Activated B cell treated with CpG ODN at 0.5 μM for 24 hours (primary cell): ENCODE data around the gene QSOX2. TPM values are rescaled to one million over a fixed set of nuclear protein-coding genes. Genes with fewer than 3 reads are reported as not detected.

Source experiments
- ATAC-seq: fragments of 200-7000 bp; cut with Tn5 transposase; one replicate; pipeline ENCODE4 v1.10.0; 2021; ENCODE audit warnings: low read depth, mild to moderate bottlenecking, moderate library complexity
- CTCF ChIA-PET: fragments of 350-600 bp; sonication (Branson Sonifier 250); formaldehyde crosslinking; loops from one replicate; lab custom pipeline; 2021; ENCODE audit warnings: antibody characterized with exemption; lab: Charles Lee
- POLR2A ChIA-PET: fragments of 350-600 bp; sonication (Branson Sonifier 250); formaldehyde crosslinking; loops from one replicate; lab custom pipeline; 2021; ENCODE audit warnings: antibody characterized with exemption; lab: Charles Lee
- DNase-seq: peaks from one replicate; pipeline ENCODE4 v3.0.0; 2022
- H3K27ac Mint-ChIP-seq: one replicate; pipeline ENCODE4 v1.8.0; 2020; ENCODE audit warnings: mixed read lengths
- H3K27me3 Mint-ChIP-seq: one replicate; pipeline ENCODE4 v1.8.0; 2021; ENCODE audit warnings: mixed read lengths
- H3K36me3 Mint-ChIP-seq: one replicate; pipeline ENCODE4 v1.8.0; 2021; ENCODE audit warnings: low read depth, mixed read lengths
- H3K4me1 Mint-ChIP-seq: one replicate; pipeline ENCODE4 v1.8.0; 2021; ENCODE audit warnings: mixed read lengths
- H3K4me3 Mint-ChIP-seq: one replicate; pipeline ENCODE4 v1.8.0; 2020; ENCODE audit warnings: mild to moderate bottlenecking, mixed read lengths
- H3K9me3 Mint-ChIP-seq: one replicate; pipeline ENCODE4 v1.8.0; 2020; ENCODE audit warnings: mixed read lengths
- intact Hi-C: fragments of 100-400 bp; cut with micrococcal nuclease; formaldehyde crosslinking; loops from one replicate; pipeline ENCODE4 v1.15.1; 2024
- total RNA-seq: library from RNA; stranded (reverse); gene quantifications from 2 replicates; pipeline ENCODE4 v1.2.3, GENCODE V29; 2022
- TF ChIP-seq, protein P1 (sequence below): fragments of 200-600 bp; IDR thresholded peaks from one replicate; pipeline ENCODE4 v1.8.0; 2022; ENCODE audit warnings: antibody characterized with exemption, mild to moderate bottlenecking

QSOX2 gene
- total RNA-seq, 1 donor from 2014 or later, result 49.1 TPM

DNA sequence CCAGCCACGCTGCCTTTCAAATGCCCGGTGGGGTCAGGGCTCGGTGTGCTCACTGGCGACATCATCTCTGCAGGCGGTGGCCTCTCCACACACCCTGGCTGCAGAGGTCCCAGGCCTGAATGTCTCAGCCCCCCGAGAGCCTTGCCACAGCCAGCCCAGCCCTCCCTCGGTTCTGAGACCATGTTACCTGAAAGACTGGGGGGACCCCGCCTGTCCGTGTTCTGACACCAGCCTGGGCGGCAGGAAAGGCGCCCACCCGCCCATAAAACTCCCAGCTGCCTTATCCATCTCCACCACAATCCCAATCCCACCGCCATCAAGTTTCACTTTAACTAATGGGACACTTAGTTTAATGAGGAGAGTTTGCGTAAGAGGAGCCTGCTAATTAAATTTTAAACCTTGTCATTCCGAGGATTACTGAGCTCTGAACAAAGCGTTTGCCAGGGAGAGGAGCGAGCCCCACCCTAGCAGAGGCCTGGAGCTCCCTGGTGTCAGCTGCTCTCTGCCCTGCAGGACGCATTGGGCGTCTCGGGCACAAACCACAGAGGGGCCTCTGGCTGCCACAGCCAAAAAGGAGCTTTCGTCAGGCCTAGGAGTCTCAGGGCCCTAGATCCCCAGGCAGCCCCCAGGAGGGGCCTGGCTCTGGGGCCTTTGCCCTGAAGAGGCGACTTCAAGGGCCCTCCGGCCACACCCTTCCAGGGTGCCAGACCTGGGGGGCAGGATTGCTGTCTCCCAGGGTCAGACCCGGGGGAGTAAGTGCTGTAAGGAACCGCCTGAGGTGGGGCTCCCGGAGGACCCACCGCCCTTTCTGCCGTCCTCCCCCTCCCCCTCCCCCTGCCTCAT is 56.0 kb downstream of the QSOX2 start:
- Mint-ChIP-seq H3K9me3 (no peaks in the 10 kb centered on the region), H3K36me3 (no peaks in the 10 kb centered on the region), H3K27ac (no peak overlapping the region), H3K4me3 (no peak overlapping the region), H3K4me1 (peaks cover 3% of the 10 kb centered on the region), H3K27me3 (peaks cover 56% of the 10 kb centered on the region)
- intact Hi-C loops, result no loop called here
- ChIA-PET POLR2A (no interaction called here), CTCF (no interaction called here)
- DNase-seq (no peak), ATAC-seq (no peak)
- TF ChIP-seq, protein P1, sequence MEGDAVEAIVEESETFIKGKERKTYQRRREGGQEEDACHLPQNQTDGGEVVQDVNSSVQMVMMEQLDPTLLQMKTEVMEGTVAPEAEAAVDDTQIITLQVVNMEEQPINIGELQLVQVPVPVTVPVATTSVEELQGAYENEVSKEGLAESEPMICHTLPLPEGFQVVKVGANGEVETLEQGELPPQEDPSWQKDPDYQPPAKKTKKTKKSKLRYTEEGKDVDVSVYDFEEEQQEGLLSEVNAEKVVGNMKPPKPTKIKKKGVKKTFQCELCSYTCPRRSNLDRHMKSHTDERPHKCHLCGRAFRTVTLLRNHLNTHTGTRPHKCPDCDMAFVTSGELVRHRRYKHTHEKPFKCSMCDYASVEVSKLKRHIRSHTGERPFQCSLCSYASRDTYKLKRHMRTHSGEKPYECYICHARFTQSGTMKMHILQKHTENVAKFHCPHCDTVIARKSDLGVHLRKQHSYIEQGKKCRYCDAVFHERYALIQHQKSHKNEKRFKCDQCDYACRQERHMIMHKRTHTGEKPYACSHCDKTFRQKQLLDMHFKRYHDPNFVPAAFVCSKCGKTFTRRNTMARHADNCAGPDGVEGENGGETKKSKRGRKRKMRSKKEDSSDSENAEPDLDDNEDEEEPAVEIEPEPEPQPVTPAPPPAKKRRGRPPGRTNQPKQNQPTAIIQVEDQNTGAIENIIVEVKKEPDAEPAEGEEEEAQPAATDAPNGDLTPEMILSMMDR, result no peak

- intact Hi-C loops, result no loop called here
- peaks cover 56% of the 10 kb centered on the region for H3K27me3 Mint-ChIP-seq
- H3K36me3 Mint-ChIP-seq, result no peaks in the 10 kb centered on the region
- DNase-seq, result no peak
- ATAC-seq, result no peak
- ChIA-PET POLR2A (interaction anchor here (0.9 kb wide), 1 partner anchor 37 kb away, joined by 3 read pairs; no protein-coding TSS in a partner anchor), CTCF (no interaction called here)
- no peaks in the 10 kb centered on the region for H3K9me3 Mint-ChIP-seq
- H3K27ac Mint-ChIP-seq, result no peak overlapping the region
- TF ChIP-seq, protein P1, result no peak
- no peak overlapping the region for H3K4me3 Mint-ChIP-seq
- H3K4me1 Mint-ChIP-seq, result peaks cover 3% of the 10 kb centered on the region
Measured at GRCh38 chr9:136187683-136188586, 57.7 kb downstream of the QSOX2 start.

DNA sequence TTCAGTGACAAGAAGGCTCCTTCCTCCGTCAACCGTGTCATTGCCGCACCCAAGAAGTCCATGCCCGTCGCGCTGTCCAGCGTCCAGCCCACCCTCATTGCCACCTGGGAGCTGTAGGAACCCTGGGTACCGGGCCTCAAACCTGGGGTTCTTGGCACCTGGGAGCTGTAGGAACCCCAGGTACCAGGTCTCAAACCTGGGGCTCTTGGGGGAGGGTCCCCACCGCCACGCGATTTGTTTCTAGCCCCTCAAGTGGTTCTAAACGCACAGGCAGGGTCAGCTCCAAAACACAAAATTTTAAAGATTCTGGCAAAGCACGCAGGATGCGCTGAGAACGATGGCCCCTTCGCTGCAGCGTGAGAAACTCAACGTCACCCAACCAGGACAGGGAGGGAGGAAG is 58.4 kb downstream of the QSOX2 start:
- ATAC-seq, result no peak
- peaks cover 54% of the 10 kb centered on the region for H3K27me3 Mint-ChIP-seq

DNA sequence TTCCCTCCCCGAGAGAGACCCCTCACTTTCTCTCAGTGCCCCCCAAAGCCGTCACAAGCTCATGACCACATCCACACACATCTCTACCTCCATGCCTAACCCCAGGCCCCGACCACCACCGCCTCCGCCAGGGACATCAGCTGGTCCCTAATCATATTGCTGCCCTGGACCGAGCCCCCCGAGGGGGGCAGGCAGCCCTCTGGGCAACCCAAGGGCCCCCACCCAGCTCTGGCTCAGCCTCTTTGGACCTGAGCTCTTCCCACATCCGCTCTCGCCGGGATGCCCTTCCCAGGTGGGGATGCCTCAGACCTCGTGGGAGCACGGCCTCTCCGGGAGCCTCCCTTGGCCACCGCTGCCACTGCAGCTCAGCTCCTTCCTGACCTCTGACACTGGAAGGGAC is 59.2 kb downstream of the QSOX2 start:
- no peaks in the 10 kb centered on the region for H3K4me1 Mint-ChIP-seq
- no peak overlapping the region for H3K4me3 Mint-ChIP-seq
- no peak for DNase-seq
- H3K36me3 Mint-ChIP-seq, result no peaks in the 10 kb centered on the region
- CTCF ChIA-PET, result no interaction called here
- intact Hi-C loops, result no loop called here
- POLR2A ChIA-PET, result no interaction called here
- peaks cover 48% of the 10 kb centered on the region for H3K27me3 Mint-ChIP-seq
- TF ChIP-seq, protein P1, result no peak
- no peak overlapping the region for H3K27ac Mint-ChIP-seq
- no peak for ATAC-seq
- H3K9me3 Mint-ChIP-seq, result no peaks in the 10 kb centered on the region

More for the DNA sequence above, 58.4 kb downstream of the QSOX2 start:
- DNase-seq, result no peak
- no peak overlapping the region for H3K27ac Mint-ChIP-seq
- ChIA-PET CTCF (no interaction called here), POLR2A (no interaction called here)
- no peaks in the 10 kb centered on the region for H3K9me3 Mint-ChIP-seq
- intact Hi-C loops, result no loop called here
- H3K4me3 Mint-ChIP-seq, result no peak overlapping the region
- H3K4me1 Mint-ChIP-seq, result peaks cover 1% of the 10 kb centered on the region
- TF ChIP-seq, protein P1, result no peak
- H3K36me3 Mint-ChIP-seq, result no peaks in the 10 kb centered on the region
